Right hindlimb (tissue), 1 donor: ENCODE results near the gene ERICH6.
"Not testable (repeated sequence)": the region's sequence is repeated elsewhere in the genome, so short reads cannot be mapped to it uniquely, and the experiment has no call there.

Experiments
- DNase-seq: peaks from one replicate; pipeline ENCODE4 v3.0.0-alpha.2; 2018

The ERICH6 gene

DNA sequence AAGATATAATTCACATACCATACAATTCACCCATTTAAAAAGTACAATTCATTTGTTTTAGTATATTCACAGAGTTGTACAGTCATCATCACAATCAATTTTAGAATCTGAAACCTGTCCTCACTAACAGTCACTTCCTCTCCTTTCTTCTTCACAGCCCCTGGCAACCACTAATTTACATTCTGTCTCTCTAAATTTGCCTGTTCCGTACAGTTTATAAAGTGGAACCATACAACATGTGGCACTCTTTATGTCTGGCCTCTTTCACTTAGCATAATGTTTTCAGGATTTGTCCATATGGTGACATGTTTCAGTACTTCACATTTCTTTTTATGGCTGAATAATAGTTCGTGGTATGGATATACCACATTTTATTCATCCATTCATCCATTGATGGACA lies 22.7 kb downstream of the ERICH6 start:
- no peak for DNase-seq

DNA sequence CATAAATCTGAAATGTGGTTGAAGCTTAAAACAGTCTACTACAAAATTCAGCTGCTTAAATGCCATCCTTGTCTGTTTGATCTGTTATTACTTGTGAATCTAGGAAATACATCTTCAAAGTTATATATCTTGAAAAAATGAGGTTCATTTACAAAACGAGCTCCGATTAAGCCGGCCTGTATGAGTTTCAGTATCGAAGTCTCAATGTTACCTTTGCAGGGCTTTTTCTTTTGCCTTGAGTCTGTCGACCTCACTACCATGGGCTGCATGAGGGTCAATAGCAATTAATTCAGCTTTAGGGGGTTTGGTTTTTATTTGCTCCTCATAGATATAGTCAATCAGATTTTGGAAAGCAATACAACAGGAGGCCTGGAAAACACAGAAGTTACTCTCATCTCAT lies 23.2 kb downstream of the ERICH6 start:
- no peak for DNase-seq

DNA sequence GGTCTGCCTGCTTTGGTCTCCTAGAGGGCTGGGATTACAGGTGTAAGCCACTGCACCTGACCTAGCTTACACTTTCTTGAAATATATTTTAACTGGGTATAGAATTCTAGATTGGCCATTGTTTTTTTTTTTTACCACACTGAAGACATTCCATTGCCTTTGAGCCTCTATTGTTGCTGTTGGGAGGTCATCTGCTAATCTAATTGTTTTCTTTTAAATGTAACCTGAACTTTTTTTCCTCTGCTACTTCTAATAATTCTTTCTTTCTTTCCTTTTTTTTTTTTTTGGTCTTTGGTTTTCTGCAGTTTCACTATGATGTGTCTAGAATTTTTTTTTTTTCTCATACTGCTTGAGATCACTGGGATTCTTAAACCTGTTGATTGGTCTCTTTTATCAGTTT lies 28.1 kb downstream of the ERICH6 start:
- DNase-seq: no peak

DNA sequence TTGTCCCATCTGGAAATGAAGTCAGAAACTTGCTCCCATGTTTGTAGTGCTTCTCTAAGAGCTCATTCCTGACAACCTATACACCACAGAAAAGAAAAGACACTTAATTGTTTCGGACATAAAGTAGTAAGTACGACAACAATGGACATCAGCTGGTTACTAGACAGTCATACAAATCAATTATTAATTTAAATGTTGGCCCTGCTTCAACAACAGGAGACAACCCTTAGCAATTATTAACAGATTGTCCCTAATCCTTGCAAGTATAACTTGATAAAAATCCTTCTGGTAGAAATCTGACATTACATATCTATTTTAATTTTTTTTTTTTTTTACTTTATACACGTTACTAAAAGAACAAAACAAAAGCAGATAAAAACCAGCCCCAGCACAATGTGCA lies 29.8 kb downstream of the ERICH6 start:
- DNase-seq: no peak

DNA sequence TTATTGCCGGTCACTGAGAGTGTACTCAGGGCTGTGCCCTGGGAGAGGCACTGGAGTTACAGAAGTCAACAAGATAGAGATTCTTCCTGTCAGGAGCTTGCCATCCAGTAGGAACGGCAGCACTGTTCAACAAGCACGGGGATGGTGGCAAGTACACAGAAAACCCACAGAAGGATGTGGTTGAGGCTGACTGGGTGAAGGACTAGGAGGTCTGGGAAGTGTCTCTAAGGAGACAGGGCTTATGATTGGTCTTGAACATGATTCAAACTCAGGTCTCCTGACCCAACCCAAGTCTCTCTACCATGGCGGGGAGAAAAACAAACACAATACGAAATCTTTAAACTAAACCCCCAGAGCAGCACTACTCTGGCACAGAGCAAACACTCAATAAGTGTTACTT lies 37.6 kb downstream of the ERICH6 start:
- no peak for DNase-seq

DNA sequence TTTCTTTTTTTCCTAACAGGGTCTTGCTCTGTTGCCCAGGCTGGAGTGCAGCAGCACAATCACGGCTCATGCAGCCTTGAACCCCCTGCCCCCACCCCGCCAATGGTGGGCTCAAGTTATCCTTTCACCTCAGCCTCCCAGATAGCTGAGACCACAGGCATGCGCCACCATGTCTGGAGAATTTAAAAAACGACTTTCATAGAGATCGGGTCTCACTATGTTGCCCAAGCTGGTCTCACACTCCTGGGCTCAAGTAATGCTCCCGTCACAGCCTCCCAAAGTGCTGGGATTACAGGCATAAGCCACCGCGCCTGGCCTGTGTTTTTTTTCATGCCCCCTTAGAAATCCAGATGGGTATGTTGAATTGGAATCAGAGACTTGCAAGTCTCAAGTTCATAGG lies 40.3 kb downstream of the ERICH6 start:
- no peak for DNase-seq

DNA sequence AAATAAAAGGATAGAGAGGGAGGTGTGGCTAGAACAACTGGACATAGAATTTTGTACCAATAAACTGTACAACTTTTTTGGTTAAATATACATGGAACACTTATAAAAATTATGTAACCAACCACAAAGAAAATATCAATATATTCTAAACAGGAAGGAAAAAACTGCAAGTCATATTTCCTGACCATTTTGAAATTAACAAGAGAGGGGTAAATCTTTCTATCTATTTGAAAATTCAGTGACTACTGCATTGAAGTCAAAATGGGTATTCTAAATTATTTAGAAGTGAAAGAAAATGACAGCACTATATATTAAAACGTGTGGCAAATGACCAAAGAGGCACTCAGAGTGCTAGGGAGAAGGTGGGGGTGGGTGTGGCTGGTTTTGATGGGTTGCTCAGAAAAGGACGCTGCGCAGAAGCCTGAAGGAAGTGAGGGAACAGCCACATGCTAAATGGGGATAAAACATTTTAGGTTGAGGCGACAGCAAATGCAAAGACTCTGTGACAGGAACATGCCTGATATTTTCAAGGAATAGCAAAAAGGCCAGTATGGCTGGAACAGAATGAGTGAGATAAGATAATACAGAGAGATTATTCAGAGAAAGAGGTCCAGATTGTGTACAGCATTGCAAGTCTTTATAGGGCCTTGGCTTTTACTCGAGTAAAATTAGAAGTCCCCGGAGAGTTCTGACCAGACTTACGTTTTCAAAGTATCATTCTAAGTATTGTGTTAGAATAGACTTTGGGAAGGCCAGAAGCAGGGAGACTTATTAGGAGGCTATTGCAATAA lies 41.1 kb downstream of the ERICH6 start:
- no peak for DNase-seq

DNA sequence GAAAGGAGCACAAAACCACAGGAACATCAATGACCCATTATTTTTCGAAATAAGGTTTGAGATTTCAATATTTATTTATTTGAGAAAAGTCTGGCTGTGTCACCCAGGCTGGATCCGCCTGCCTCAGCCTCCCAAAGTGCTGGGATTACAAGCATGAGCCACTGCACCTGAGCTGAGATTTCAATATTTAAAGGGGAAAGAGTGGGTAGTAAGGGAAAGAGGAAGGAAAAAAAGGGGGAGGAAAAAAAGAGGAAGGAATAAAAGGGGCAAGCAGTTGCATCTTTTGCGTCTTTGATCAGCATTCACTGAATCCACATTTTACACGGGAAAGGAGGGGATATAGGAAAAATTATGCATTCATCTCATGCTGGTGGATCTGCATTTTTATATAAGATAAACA lies 47.4 kb downstream of the ERICH6 start:
- DNase-seq: no peak

DNA sequence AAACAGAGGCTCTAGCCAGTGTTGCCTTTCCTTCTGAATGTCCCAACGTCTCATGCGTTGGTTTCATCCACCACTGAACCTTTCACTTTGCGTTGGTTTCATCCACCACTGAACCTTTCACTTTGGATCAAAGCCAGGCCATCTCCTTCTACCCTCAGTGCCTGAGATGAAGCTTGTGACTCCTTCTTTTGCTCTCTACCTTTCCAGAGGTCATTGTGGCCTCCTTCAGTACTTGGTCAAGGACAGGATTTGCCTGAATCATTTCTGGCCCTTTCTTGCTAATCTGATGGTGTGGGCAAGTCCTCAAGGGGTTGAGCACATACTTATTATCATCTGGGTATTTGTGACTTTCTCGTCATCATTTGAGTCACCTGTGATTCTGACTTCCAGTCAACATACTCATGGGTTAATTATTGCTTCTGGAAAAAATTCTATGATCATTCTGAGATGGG lies 50.6 kb downstream of the ERICH6 start:
- no peak for DNase-seq

DNA sequence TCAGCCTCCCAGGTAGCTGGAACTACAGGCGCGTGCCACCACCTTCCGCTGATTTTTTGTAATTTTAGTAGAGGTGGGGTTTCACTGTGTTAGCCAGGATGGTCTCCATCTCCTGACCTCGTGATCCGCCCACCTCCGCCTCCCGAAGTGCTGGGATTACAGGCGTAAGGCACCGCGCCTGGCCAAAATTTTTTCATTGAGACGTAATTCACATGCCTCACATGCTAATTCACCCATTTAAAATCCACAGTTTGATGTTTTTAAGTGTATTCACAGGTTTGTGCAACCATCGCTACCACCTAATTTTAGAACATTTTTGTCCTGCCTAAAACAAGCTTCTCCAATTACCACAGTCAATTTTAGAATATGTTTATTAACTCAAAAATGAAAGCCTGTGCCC lies 63.5 kb downstream of the ERICH6 start:
- no peak for DNase-seq

DNA sequence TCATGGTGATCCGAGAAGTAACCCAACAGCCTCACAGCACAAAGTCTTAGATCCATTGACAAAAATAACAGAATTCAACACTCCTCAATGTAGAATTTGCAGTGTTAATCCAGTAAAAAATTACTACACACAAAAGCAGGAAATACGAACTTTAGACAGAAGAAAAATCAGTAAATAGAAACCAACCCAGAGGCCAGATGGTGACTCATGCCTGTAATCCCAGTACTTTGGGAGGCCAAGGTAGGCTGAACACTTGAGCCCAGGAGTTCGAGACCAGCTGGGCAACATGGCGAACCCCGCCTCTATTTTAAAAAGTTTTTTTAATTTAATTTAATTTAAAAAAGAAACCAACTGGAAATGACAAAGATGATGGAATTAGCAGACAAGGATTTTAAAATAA lies 64.5 kb downstream of the ERICH6 start:
- no peak for DNase-seq

DNA sequence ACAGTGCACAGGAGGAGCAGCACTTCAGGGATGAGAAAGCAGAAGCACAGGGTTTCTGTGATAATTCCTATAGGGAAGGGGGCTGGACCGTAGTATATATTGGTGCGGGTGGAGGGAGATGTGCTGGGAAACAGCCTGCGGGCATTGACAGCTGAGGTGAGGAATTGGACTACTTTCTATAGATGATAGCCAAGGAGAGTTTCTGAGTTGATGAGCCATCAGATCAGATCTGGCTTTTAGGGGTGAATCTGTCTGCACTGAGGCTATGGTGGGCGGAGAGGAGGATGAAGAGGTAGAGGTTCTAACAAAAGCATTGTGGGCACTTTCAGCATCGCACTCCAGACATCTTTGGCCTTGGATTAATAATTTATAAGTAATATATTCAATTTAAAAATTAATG lies 67.5 kb downstream of the ERICH6 start:
- no peak for DNase-seq

DNA sequence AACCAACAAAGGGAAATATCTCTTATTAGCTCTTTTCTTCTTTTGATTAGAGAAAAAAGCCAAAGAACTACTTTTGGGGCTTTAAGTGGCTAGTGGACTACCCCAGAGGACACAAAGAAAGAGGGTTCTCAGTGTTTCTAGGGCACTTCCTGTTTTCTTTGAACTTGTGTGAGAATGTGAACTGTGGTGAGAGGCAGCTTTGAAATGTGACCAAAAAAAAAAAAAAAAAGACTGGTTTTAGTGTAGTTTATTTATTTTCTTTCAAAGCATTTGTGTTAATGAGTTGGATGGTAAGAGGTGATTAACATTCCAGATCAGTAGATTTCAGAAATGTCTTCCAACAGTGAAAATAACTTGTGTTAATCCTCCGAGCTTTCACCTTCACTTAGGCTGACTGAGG lies 68.2 kb downstream of the ERICH6 start:
- DNase-seq: no peak

DNA sequence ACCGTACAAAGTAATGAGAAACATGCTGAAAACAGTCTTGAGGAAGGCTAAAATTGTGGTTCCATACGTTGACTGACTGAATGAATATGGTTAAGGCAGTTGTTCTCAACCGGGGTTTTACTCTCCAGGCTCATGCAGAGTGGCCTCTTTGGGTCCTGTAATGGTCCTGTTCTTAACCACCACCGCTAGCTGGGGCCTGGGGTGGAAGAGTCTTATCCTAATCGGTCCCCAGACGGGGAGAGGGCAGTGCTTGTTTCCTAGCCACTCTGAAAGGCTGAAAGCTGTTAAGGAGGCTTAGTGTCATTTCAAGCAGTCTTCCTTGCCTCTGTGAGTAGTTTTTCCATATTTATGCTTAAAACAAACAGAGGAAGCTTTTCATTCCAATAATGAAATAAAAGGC lies 68.6 kb downstream of the ERICH6 start:
- no peak for DNase-seq

DNA sequence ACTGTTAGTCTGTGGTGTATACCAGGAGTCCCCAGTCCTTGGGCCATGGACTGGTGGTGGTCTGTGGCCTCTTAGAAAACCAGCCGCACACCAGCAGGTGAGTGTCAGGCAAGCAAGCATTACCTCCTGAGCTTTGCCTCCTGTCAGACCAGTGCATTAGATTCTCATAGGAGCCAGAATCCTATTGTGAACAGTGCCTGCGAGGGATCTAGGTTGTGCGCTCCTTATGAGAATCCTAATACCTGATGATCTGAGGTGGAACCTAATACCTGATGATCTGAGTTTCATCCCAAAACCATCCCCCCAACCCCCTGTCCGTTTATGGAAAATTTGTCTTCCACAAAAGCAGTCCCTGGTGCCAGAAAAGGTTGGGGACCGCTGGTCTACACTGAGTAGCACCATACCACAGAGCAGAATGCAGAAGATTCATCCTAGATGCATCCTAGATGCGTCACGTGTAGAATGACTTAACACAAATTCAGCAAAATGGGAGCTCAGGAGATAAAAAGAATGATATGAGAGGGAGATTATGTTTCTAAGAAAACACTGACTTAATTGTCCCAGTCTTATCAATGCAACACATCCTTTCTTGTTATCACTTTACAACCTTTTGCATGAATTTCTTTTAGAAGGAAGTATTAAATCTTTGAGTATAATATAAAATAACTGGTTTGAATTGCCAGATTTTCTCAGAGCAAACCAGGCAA lies 72.1 kb downstream of the ERICH6 start:
- no peak for DNase-seq

DNA sequence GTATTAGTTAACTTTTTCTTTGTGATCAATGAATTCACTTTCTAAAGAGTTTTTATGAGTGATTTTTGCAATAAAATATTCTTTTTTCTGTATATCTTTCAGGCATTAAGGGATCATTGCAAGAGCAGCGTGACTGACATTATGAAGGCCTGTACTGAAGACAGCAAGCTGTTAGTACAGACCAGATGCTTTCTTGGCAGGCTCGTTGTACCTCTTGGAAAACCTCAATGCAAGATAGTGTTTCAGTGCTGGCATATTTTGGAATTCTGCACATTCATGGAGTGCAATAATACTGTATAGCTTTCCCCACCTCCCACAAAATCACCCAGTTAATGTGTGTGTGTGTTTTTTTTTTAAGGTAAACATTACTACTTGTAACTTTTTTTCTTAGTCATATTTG lies 76.2 kb downstream of the ERICH6 start:
- DNase-seq: peak; percentile 63

DNA sequence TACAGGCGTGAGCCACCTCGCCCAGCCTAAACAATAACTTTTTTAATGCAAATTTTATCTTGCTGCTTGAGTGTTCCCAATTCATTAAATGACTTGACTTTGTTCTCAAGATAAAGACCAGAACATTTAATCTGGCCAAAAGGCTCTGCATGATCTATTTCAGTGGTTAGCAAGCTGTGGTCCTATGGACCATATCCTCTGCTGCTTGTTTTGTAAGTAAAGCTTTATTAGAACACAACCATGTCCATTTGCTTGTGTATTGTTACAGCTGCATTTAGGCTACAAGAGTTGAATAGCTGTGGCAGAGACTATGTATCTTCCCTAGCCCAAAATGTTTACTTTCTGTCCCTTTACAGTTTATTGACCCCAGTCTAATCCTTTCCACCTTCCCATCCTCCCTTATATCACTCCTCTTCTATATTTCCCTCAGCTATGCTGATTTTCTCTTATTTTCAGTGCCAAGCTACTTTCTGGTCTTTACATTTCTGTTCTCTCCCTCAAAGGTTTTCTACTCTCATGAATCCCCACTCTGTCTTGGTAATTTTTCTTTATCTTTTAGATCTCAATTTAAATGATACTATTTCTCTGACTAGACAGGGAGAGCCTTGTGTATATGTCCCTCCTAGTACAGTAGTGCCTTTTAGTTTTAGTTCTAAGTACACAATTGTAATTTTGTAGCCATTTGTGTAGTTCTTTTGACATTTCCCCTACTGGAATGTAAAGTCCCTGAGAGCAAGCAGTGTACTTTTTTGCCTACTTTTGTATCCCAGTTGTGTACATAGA lies 77.4 kb downstream of the ERICH6 start:
- DNase-seq: no peak

DNA sequence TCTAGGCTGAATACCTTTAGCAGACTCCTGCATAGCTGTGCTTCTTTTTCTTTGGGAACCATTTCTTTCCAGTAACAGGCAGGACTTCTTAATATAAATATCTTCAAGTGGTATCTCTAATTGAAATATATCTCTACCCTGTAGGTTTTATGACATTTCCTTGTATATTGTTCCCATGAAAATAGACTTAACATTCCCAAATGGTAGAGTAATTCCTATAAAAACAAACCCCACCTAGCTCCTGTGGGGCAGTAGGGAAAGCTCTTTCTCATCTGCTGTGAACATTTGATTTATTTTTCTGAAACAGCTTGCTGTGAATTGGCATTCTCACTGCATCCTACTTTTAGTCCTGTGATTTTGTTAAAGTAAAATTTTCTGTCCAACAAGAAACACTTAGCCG lies 79.8 kb downstream of the ERICH6 start:
- no peak for DNase-seq

DNA sequence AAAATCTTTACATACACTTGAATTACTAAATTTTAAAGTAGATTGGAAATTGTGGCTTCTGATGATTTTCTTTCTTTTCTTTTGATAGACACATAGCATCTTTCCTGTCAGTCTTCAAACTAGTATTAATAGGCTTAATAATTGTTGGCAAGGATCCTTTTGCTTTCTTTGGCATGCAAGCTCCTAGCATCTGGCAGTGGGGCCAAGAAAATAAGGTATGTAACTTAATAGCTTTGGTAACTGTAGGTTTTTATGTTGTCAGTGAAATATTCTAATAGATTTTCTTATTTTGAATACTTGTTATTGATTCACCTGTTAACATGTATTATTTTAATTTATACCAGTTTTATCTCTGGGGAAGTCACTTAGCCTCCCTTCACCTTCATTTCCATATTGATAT lies 80.8 kb downstream of the ERICH6 start:
- not testable (repeated sequence) for DNase-seq

DNA sequence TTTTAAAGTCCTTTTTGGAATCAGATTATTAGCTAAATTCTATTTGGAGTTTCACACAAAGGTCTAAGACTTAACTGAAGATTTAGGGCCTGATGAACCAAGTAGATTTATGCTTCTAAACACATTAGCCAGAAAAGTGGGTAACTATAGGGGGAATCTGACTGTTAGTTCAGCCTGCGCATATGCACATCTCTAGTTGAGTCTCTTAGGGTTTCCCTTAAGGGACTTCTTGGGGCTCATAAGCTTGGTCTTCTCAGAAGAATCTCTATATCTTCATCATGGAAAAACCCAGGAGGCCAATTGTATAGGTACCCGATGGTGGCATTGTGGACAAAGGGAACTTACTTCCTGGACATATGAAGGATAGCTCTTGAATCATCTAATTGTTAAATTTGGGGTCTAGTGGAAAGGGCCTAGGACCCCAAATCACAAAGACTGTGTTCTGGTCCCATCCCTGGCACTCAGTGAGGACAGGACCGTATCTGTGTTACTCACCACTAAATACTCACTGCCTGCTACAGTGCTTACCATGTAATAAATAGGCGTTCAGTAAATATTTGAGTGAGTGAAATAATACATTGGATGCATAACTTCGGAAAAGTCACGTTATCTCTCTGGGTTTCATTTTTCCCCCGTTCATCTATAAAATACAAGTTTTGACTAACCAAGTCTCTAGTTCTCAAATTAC lies 83.6 kb downstream of the ERICH6 start:
- no peak for DNase-seq

DNA sequence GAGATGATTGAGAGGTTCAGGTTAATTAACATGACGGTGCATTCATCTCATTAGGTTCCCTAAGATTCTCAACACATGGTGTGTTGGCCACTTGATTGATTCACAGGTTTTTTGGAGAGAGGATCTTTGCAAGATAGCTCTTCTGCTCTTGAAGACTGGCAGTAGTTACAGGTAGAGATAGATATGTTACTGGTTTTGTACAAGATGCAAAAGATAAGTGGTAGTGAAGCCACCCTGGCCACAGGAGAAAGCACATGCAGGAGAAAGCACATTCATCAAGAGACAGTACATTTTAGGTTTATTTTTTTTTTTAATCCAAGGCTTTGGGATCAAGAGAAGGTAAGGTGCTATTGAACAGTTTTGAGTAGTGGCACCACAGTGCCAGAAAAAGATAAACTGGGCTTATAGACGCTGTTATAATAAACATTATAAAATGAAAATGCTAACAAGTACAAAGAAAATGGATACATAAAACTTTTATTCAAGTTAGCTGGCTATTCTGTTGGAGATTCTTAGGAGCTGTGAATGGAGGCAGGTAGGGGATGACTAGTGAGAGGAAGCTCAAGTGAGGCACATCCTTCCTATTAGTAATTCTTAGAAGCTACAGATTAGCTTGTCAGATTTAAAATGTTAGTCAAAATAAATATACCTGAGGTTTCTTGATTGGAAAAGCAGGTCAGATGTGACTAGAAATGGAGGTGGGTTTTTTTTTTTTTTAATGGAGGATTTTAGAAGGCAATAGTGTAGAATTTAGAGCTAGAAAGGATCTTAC lies 89.8 kb downstream of the ERICH6 start:
- DNase-seq: no peak

DNA sequence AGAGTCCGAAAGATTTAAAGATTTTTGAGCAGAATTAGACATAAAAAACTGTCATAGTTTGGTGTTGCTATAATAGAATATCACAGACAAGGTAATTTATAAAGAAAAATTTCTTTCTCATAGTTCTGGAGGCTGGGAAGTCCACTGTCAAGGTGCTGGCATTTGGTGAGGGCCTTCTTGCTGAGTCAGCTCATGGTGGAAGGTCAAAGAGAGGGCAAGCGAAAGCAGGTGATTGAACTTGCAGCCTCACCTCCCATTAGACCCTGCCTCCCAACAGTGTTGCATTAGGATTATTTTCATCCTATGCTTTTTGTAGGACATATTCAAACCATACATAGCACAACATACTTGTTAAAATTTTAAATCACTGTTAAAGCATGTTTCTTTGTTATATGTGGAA lies 90.7 kb downstream of the ERICH6 start:
- no peak for DNase-seq
